ENCODE data around the gene ITPRID2. TPM values are rescaled to one million over a fixed set of nuclear protein-coding genes. Genes with fewer than 3 reads are reported as not detected.

ITPRID2 gene
- total RNA-seq, 1 experiment from 2014 or later: 114 TPM

DNA sequence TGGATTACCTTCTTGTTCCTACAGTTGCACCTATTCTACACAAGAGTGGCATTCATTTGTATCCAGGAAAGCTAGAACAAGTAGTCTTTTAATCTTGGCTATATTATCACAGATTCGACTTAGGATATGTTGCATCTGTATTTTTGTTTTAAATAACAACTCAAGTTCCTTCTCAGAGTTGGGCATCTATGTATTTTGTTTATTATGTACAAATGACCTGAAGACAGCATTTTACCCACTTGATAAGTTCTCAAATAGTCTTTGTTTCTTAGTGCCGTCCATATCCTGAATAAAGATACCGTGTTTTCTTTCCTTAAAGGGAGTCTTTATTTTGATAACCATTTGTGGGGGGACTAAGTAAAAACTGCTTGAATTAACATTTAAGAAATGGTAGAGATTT is 2.9 kb downstream of the ITPRID2 start:
- TF ChIP-seq, protein P1, sequence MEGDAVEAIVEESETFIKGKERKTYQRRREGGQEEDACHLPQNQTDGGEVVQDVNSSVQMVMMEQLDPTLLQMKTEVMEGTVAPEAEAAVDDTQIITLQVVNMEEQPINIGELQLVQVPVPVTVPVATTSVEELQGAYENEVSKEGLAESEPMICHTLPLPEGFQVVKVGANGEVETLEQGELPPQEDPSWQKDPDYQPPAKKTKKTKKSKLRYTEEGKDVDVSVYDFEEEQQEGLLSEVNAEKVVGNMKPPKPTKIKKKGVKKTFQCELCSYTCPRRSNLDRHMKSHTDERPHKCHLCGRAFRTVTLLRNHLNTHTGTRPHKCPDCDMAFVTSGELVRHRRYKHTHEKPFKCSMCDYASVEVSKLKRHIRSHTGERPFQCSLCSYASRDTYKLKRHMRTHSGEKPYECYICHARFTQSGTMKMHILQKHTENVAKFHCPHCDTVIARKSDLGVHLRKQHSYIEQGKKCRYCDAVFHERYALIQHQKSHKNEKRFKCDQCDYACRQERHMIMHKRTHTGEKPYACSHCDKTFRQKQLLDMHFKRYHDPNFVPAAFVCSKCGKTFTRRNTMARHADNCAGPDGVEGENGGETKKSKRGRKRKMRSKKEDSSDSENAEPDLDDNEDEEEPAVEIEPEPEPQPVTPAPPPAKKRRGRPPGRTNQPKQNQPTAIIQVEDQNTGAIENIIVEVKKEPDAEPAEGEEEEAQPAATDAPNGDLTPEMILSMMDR (IDR thresholded peaks at IDR 0.05; ENCODE audit: unreplicated experiment): no peak
- no peak for DNase-seq (ENCODE audit: unreplicated experiment)
- intact Hi-C loops (cut with micrococcal nuclease): loop anchor here (5.0 kb wide), 1 partner anchor 102 kb away; no protein-coding TSS in a partner anchor
- ChIA-PET POLR2A (interaction anchor here (0.6 to 3.7 kb wide), 5 partner anchors 8 to 183 kb away, joined by 3 to 28 read pairs (median 3); no protein-coding TSS in a partner anchor), CTCF (interaction anchor here (0.7 to 1.0 kb wide), 3 partner anchors 17 to 1038 kb away, joined by 3 to 4 read pairs (median 3); no protein-coding TSS in a partner anchor)
- Mint-ChIP-seq H3K4me1 (ENCODE audit: insufficient read depth, unreplicated experiment) (peaks cover 15% of the 10 kb centered on the region), H3K4me3 (ENCODE audit: unreplicated experiment) (peak overlapping the region; percentile 92), H3K27me3 (ENCODE audit: insufficient read depth, unreplicated experiment) (no peaks in the 10 kb centered on the region), H3K36me3 (ENCODE audit: insufficient read depth, unreplicated experiment) (peaks cover 25% of the 10 kb centered on the region), H3K9me3 (ENCODE audit: unreplicated experiment) (no peaks in the 10 kb centered on the region), H3K27ac (ENCODE audit: low read depth, unreplicated experiment) (peak overlapping the region; percentile 95)
- BruUV-seq (replicated peaks): no TSS peak

DNA sequence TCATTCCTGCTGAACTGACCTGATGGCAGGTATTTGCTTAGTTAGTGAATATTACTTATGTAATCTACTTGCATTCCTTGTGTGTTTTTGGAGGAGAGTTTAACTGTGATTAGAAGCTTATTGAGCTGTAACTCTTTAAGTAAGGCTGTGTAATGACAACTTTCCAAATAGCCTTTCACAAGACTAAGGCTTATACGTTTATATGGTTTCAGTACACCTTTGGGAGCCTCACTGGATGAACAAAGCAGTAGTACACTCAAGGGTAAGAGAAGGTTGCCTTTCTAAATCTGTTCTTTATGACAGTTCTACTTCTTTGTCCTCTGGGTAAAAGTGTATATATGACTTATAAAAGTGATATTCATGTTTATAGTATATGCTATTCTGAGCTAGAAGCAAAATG is 4.3 kb downstream of the ITPRID2 start:
- TF ChIP-seq, protein P1 (IDR thresholded peaks at IDR 0.05; ENCODE audit: unreplicated experiment): no peak
- Mint-ChIP-seq H3K4me1 (ENCODE audit: insufficient read depth, unreplicated experiment) (peaks cover 15% of the 10 kb centered on the region), H3K9me3 (ENCODE audit: unreplicated experiment) (no peaks in the 10 kb centered on the region), H3K27me3 (ENCODE audit: insufficient read depth, unreplicated experiment) (no peaks in the 10 kb centered on the region), H3K27ac (ENCODE audit: low read depth, unreplicated experiment) (no peak overlapping the region), H3K4me3 (ENCODE audit: unreplicated experiment) (no peak overlapping the region), H3K36me3 (ENCODE audit: insufficient read depth, unreplicated experiment) (peaks cover 39% of the 10 kb centered on the region)
- intact Hi-C loops (cut with micrococcal nuclease): no loop called here
- DNase-seq (ENCODE audit: unreplicated experiment): no peak
- no TSS peak for BruUV-seq (replicated peaks)
- ChIA-PET CTCF (interaction anchor here (0.6 to 1.1 kb wide), 3 partner anchors 64 to 718 kb away, joined by 3 to 5 read pairs (median 4); no protein-coding TSS in a partner anchor), POLR2A (interaction anchor here (0.8 to 3.7 kb wide), 2 partner anchors 7 to 182 kb away, joined by 3 to 28 read pairs; no protein-coding TSS in a partner anchor)

DNA sequence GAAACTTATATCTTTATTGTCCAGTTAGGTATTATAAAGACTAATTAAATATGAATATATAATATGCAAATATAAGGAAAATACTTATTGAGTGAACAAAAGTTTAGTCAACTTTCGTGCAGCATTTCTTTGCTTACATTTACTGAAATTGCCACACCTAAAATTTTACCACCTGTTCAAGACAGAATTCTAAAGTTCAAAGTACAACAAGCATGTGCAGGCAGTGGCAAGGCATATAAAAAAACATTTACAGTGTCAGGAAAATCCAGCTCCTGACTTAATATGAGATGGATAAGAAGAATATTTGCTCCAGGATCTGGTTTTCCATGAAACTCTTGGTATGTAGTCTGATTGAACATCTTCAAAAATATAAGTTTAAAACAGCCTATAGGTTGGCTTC is 4.8 kb downstream of the ITPRID2 start:
- H3K4me3 Mint-ChIP-seq (ENCODE audit: unreplicated experiment): no peak overlapping the region

DNA sequence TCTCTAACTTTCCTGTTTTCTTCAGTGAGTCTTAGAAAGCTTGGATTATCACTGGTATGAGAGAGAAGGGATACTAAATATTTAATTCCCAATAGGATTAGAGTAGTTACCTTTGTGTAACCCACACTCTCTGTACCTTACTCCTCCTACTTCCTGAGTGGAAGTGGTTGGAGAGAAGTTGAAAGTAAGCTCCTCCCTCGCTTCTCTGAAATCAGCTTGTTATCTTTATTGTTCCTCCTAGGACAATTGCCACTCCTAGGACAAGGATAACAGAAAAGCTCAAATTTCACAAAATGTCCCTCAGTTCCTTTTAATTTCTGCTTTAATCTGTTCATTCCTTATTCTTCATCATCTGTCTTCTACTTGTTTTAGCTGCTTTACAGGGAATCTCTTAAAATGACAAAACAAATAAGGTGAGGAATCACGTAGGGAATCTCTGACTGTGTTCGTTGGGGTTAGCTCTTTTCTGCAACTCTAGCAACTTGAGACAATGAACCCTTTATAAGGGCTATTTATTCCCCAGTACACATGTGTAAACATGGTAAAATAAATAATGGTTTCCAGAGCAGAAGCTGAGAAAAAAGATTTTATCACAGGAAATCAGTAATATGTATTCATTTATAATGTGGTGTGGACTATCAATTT is 8.6 kb downstream of the ITPRID2 start:
- BruUV-seq (replicated peaks): no TSS peak
- no peak for DNase-seq (ENCODE audit: unreplicated experiment)
- POLR2A ChIA-PET: interaction anchor here (0.8 to 4.8 kb wide), 4 partner anchors 6 to 71 kb away, joined by 3 to 28 read pairs (median 4); no protein-coding TSS in a partner anchor
- H3K27ac Mint-ChIP-seq (ENCODE audit: low read depth, unreplicated experiment): no peak overlapping the region
- peaks cover 18% of the 10 kb centered on the region for H3K4me1 Mint-ChIP-seq (ENCODE audit: insufficient read depth, unreplicated experiment)
- TF ChIP-seq, protein P1 (IDR thresholded peaks at IDR 0.05; ENCODE audit: unreplicated experiment): no peak
- peaks cover 75% of the 10 kb centered on the region for H3K36me3 Mint-ChIP-seq (ENCODE audit: insufficient read depth, unreplicated experiment)
- CTCF ChIA-PET: interaction anchor here (0.6 to 4.7 kb wide), 5 partner anchors 20 to 1964 kb away, joined by 3 to 34 read pairs (median 4); no protein-coding TSS in a partner anchor
- no peak overlapping the region for H3K4me3 Mint-ChIP-seq (ENCODE audit: unreplicated experiment)
- H3K27me3 Mint-ChIP-seq (ENCODE audit: insufficient read depth, unreplicated experiment): no peaks in the 10 kb centered on the region
- intact Hi-C loops (cut with micrococcal nuclease): no loop called here
- H3K9me3 Mint-ChIP-seq (ENCODE audit: unreplicated experiment): no peaks in the 10 kb centered on the region

More for the DNA sequence above, 4.8 kb downstream of the ITPRID2 start:
- Mint-ChIP-seq H3K4me1 (ENCODE audit: insufficient read depth, unreplicated experiment) (peaks cover 11% of the 10 kb centered on the region), H3K36me3 (ENCODE audit: insufficient read depth, unreplicated experiment) (peaks cover 44% of the 10 kb centered on the region), H3K27me3 (ENCODE audit: insufficient read depth, unreplicated experiment) (no peaks in the 10 kb centered on the region), H3K27ac (ENCODE audit: low read depth, unreplicated experiment) (no peak overlapping the region), H3K9me3 (ENCODE audit: unreplicated experiment) (no peaks in the 10 kb centered on the region)
- intact Hi-C loops (cut with micrococcal nuclease): no loop called here
- CTCF ChIA-PET: interaction anchor here (0.7 to 4.7 kb wide), 2 partner anchors 65 to 155 kb away, joined by 4 to 34 read pairs; no protein-coding TSS in a partner anchor
- no TSS peak for BruUV-seq (replicated peaks)
- TF ChIP-seq, protein P1 (IDR thresholded peaks at IDR 0.05; ENCODE audit: unreplicated experiment): no peak
- DNase-seq (ENCODE audit: unreplicated experiment): no peak
- POLR2A ChIA-PET: interaction anchor here (1.3 kb wide), 1 partner anchor 181 kb away, joined by 4 read pairs; no protein-coding TSS in a partner anchor
